Hepatocyte (in vitro differentiated cells): ENCODE data around the gene GPR25.

Experiments used
- CTCF ChIP-seq: fragments of 200-600 bp; sonication (generic); IDR thresholded peaks from 2 replicates; pipeline ENCODE4 v1.5.1; 2016; ENCODE audit warnings: antibody characterized with exemption, mild to moderate bottlenecking; ENCODE audit not compliant: poor library complexity
- EZH2 ChIP-seq: fragments of 200-600 bp; sonication (generic); IDR thresholded peaks from 2 replicates; pipeline ENCODE4 v1.6.1; 2016; ENCODE audit warnings: antibody characterized with exemption, mild to moderate bottlenecking, borderline replicate concordance
- EZH2phosphoT487 ChIP-seq: fragments of 200-600 bp; sonication (generic); IDR thresholded peaks from one replicate; pipeline ENCODE4 v1.6.1; 2018; ENCODE audit warnings: antibody characterized with exemption, mild to moderate bottlenecking, low read depth, moderate library complexity; ENCODE audit not compliant: unreplicated experiment, severe bottlenecking

GRCh38 chr1:200900877-200901276 lies 28.1 kb downstream of the GPR25 start:
- TF ChIP-seq CTCF (no peak), EZH2phosphoT487 (no peak), EZH2 (no peak)
